Measurements from ENCODE around the gene CNN2.

DNA sequence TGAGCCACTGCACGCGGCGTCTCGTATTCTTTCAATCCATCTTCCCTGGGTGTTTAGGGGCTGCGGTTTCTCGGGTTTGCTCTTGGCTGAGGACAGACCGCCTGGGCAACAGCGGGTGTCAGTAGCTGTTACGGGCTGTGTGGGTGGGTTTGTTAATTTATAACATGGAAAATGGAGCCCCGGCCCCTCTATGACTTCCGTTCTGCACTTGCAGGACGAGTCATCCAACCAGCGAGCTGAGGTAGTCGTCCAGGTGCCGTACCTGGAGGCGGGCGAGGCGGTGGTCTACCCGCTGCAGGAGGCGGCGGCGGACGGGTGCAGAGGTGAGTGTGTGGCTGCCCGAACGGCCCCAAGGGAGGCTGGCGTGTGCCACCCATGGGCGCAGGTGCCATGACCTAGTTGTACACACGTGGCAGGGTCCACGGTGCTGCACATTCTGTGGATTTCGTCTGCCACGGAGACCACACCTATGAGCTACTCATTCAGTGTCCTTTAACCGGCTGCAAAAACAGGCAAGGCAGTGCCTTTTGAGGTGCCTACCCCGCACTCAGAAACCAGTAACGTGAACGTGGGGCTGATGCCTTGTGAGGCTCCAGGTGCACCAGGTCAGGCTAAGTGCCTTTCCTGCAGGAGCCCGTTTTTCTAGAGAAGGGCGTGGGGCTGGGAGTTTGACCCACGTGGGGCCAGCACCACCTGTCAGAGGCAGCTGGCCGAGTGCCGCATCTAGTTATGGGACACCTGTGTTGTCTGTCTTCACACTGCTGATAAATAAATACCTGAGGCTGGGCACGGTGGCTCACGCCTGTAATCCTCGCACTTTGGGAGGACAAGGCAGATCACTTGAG, 57.8 kb downstream of the CNN2 start:
- TF ChIP-seq, protein P1, sequence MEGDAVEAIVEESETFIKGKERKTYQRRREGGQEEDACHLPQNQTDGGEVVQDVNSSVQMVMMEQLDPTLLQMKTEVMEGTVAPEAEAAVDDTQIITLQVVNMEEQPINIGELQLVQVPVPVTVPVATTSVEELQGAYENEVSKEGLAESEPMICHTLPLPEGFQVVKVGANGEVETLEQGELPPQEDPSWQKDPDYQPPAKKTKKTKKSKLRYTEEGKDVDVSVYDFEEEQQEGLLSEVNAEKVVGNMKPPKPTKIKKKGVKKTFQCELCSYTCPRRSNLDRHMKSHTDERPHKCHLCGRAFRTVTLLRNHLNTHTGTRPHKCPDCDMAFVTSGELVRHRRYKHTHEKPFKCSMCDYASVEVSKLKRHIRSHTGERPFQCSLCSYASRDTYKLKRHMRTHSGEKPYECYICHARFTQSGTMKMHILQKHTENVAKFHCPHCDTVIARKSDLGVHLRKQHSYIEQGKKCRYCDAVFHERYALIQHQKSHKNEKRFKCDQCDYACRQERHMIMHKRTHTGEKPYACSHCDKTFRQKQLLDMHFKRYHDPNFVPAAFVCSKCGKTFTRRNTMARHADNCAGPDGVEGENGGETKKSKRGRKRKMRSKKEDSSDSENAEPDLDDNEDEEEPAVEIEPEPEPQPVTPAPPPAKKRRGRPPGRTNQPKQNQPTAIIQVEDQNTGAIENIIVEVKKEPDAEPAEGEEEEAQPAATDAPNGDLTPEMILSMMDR (IDR thresholded peaks at IDR 0.05) = no peak
- TF ChIP-seq POLR2A (IDR thresholded peaks at IDR 0.05) = no peak
